Measurements from ENCODE around the gene PHF21B. TPM values are rescaled to one million over a fixed set of nuclear protein-coding genes. Genes with fewer than 3 reads are reported as not detected.
"Not testable (repeated sequence)": the region's sequence is repeated elsewhere in the genome, so short reads cannot be mapped to it uniquely, and the experiment has no call there.

PHF21B gene
- total RNA-seq, 2 experiments from 2014 or later = 0.10 TPM; not detected in 1

DNA sequence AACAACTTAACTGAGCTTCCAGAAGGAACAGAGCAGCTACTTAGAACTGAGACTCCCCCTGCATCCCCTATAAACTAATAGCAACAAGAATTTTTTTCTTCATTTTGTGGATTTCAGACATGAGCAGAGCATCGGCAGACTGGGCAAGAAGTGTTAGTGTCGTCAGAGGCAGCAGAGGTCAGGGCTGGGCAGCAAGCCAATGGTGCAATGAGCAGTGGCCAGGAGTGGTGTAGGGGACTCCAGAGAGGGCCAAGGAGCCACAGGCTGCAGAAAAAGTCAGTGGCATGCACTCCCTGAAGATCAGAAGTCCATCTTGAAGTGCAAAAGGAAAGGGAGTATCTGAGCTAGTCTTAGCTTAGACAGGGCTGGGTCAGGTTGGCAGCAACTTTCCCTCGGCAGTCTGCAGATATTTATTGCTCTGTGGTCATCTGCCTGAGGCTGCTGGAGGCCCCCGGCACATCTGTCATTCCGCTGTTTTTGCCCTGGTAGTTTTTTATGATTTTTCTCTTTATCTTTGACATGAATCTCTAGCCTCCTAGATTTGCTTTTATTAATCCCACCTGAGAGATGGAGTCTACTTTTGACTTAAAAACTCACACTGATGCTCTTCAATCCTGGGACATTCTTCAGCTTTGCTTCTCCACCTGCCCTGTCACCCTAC, 105.2 kb downstream of the PHF21B start:
- not testable (repeated sequence) for H3K27ac Mint-ChIP-seq, DNase-seq, H3K9me3 Mint-ChIP-seq, H3K4me3 Mint-ChIP-seq, H3K36me3 Mint-ChIP-seq, H3K4me1 Mint-ChIP-seq
- peaks cover 12% of the 10 kb centered on the region for H3K27me3 Mint-ChIP-seq

DNA sequence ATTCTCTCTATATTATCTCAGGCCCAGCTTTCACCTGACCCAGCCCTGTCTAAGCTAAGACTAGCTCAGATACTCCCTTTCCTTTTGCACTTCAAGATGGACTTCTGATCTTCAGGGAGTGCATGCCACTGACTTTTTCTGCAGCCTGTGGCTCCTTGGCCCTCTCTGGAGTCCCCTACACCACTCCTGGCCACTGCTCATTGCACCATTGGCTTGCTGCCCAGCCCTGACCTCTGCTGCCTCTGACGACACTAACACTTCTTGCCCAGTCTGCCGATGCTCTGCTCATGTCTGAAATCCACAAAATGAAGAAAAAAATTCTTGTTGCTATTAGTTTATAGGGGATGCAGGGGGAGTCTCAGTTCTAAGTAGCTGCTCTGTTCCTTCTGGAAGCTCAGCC, 106.6 kb downstream of the PHF21B start:
- not testable (repeated sequence) for H3K4me3 Mint-ChIP-seq, H3K4me1 Mint-ChIP-seq, H3K27ac Mint-ChIP-seq, DNase-seq, H3K9me3 Mint-ChIP-seq, H3K36me3 Mint-ChIP-seq, H3K27me3 Mint-ChIP-seq

DNA sequence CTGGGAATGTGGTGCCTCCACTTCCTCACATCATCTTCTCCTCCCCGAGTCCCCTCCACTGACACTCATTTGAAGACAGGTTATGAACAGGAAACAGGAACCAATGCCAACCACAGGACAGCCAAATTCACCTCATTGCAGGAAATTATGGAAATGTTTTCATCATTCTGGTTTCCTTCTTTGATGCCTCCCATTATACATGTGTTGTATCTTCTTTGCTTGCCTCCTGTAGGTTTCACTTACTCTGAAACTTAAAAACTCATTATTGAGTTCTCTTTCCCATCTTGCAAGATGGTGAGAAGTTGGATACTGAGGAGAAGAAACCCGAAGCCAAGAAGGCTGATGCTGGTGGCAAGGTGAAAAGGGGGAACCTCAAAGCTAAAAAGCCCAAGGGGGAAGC, 108.5 kb downstream of the PHF21B start:
- Mint-ChIP-seq H3K4me1 (no peaks in the 10 kb centered on the region), H3K36me3 (no peaks in the 10 kb centered on the region), H3K4me3 (no peak overlapping the region), H3K9me3 (peaks cover 8% of the 10 kb centered on the region), H3K27ac (no peak overlapping the region), H3K27me3 (peaks cover 3% of the 10 kb centered on the region)
- DNase-seq = no peak

DNA sequence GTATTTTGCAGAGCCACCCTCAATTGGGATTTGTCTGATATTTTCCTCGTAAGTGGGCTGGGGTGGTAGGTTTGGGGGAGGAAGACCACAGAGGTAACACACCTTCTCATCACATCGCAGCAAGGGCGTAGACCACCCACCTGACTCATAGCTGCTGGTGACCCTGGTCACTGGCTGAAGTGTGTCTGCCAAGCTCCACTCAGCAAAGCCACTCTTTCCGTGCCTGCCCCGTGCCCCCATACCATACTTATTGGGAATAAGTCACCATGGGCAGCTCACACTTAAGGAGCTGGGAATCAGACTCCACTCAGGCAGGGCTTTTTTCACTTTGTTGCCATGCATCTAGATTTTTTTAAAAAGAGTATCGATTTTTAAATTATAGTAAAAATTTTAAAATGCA, 111.6 kb downstream of the PHF21B start:
- peaks cover 3% of the 10 kb centered on the region for H3K27me3 Mint-ChIP-seq
- H3K36me3 Mint-ChIP-seq = no peaks in the 10 kb centered on the region
- no peak overlapping the region for H3K4me3 Mint-ChIP-seq
- DNase-seq = no peak
- H3K9me3 Mint-ChIP-seq = peaks cover 8% of the 10 kb centered on the region
- H3K27ac Mint-ChIP-seq = no peak overlapping the region
- no peaks in the 10 kb centered on the region for H3K4me1 Mint-ChIP-seq

DNA sequence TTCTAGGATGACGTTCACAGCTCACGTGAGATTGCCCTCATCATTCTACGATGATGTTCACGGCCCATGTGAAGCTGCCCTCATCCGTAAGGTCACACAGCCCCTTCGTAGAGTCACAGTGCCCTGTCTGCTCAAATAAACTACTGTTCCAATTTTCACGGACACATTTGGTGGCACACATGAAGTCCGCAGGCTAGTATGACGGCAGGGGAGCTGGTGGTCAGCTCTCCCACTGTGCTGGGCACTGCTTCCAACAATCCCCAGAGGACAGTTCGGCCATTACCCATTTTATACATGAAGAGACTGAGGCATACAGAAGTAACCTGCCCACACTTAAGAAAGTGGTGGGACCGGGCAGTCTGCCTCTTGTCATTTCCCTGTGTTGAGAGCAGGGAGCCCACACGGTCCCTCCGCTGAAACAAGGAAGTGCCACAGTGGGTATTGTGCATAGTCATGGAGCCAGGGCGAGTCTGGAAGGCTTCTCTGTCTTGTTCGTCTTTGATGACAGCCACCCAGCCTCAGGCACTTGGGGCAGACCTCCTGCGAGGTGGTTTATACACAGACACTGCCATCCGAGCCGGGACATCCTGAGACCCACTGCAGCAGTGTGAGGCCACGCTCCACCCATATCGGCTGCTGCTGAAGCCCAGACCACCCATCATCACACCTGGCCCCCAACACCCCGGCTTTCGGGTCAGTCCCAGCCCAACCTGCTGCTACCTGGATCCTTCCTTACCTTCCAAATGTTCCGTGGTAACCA, 114.3 kb downstream of the PHF21B start:
- Mint-ChIP-seq H3K27me3 (no peaks in the 10 kb centered on the region), H3K9me3 (no peaks in the 10 kb centered on the region), H3K4me3 (no peak overlapping the region), H3K36me3 (no peaks in the 10 kb centered on the region), H3K27ac (no peak overlapping the region), H3K4me1 (no peaks in the 10 kb centered on the region)
- DNase-seq = no peak

DNA sequence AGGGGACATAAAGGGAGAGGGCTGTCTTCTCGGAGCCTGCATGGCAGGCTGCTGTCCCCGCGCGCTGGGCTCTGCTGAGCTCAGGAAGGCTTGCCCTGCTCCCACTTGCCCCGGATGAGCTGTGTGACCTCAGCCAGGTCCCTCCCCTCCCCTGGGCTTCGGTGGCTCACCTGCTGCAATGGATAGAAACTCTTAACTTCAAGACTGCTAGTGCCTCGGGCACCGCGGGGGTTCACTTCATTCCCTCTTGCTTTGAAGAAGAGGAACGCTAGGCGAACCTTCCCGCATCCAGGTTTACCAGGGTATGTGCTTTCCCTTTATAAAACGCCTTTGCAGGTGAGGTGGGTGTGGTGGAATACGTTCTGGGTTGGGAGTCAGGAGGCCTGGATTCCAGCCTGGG, 115.0 kb downstream of the PHF21B start:
- H3K27me3 Mint-ChIP-seq = no peaks in the 10 kb centered on the region
- H3K4me1 Mint-ChIP-seq = no peaks in the 10 kb centered on the region
- no peak overlapping the region for H3K27ac Mint-ChIP-seq
- H3K36me3 Mint-ChIP-seq = no peaks in the 10 kb centered on the region
- no peak overlapping the region for H3K4me3 Mint-ChIP-seq
- no peaks in the 10 kb centered on the region for H3K9me3 Mint-ChIP-seq
- no peak for DNase-seq

DNA sequence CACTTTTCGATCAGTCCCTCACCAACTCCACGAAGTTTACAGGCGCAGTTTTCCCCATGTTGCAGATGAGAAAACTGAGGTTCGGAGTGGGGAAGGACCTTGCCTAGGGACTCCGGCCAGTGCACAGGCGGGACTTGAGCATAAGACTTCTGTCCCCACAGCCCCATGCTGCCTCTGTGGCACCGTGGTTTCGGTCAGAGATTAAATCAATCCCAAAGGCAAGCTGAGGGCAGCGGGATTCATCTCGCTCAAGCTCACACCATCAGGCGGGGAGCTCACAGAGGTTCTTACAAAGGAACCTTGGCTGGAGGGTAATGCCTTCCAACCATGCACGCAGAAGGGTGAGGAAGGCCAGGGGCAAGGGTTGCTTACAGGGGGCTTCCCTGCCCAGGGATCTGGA, 115.5 kb downstream of the PHF21B start:
- H3K9me3 Mint-ChIP-seq = no peaks in the 10 kb centered on the region
- no peak overlapping the region for H3K4me3 Mint-ChIP-seq
- H3K27ac Mint-ChIP-seq = no peak overlapping the region
- no peaks in the 10 kb centered on the region for H3K4me1 Mint-ChIP-seq
- H3K27me3 Mint-ChIP-seq = no peaks in the 10 kb centered on the region
- no peak for DNase-seq
- no peaks in the 10 kb centered on the region for H3K36me3 Mint-ChIP-seq

DNA sequence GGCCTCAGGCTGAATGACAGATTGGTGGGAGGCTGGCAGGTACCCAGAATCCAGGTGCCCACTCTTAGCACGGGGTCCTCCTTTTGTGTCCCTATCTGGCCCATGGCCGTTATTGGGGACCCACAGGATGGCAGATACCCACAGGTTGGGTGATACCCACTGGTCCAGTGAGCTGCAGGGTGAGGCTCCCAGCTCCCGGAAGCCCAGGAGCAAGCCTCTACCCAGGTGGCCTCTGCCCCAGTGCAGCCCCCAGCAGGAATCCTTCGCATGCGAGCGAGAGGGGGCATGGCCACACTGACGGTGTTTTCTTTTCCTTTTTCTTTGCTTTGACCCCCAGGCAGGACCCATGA, 116.1 kb downstream of the PHF21B start:
- no peaks in the 10 kb centered on the region for H3K9me3 Mint-ChIP-seq
- H3K27ac Mint-ChIP-seq = no peak overlapping the region
- H3K4me1 Mint-ChIP-seq = no peaks in the 10 kb centered on the region
- no peaks in the 10 kb centered on the region for H3K27me3 Mint-ChIP-seq
- no peak overlapping the region for H3K4me3 Mint-ChIP-seq
- DNase-seq = no peak
- no peaks in the 10 kb centered on the region for H3K36me3 Mint-ChIP-seq

DNA sequence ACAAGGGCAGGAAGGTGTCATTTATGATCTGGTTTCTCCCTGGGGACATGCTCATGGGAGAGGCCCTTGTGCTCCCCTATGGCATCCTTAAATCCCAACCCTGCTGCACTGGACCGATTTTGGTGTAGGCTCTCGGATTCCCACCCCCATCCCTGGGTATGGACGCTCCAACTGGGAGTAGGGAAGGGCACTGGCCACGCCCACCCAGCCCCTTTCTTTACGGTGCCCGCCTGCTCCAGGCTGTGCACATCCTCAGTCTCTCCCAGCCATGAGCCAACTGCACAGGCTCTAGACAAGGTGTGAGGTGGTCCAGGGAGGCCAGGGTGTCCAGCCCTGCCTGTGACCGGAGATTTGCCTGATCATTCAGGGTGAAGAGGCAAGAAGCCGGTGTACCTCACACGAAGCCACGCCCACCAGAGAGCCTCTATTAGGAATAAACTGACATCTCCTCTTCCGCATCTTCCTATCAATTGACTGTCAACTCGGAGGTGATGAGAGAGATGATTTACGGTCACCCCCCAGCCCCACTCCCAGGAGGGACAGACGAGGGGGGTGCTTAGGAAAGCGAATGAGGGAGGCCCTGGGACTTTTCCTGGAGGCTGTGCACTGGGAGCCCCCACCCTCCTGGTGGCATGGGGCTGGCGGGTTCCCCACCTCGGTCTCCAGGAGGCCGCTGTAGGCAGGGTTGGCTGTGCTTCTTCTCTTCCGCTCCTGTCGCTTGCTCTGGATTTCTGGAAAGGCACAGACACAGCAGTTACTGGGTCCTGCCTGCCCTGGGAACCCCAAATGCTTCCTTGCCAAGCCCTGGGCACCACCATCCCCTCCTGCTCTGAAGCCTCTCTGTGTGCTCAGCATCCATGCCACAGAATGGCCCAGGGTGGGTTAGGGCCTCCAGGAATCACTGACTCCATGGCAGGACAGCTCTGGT, 116.7 kb downstream of the PHF21B start:
- Mint-ChIP-seq H3K27ac (no peak overlapping the region), H3K27me3 (no peaks in the 10 kb centered on the region)

DNA sequence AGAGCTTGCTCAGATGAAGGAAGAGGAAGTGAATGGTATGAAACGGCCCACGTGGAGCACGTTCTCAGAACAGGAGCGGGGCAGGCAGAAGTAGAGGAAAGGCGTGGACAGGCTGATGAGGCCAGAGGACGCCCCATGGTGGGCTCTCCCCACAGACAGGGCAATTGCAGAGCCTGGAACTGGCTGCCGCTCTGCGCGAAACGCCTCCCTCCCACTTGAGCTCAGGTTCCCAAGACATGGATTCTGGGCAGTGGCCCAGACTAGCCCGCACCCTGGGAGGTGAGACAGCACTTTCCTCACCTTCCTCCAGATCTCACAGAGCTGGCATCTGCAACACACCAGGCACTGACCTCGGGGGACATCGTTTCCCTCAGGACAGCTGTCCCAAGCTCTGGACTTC, 117.6 kb downstream of the PHF21B start:
- H3K27me3 Mint-ChIP-seq = no peaks in the 10 kb centered on the region
- H3K36me3 Mint-ChIP-seq = no peaks in the 10 kb centered on the region
- no peaks in the 10 kb centered on the region for H3K4me1 Mint-ChIP-seq
- no peak for DNase-seq
- H3K4me3 Mint-ChIP-seq = no peak overlapping the region
- H3K9me3 Mint-ChIP-seq = no peaks in the 10 kb centered on the region
- H3K27ac Mint-ChIP-seq = no peak overlapping the region

More for the DNA sequence above, 116.7 kb downstream of the PHF21B start:
- H3K4me1 Mint-ChIP-seq = no peaks in the 10 kb centered on the region
- H3K36me3 Mint-ChIP-seq = no peaks in the 10 kb centered on the region
- no peak for DNase-seq
- no peak overlapping the region for H3K4me3 Mint-ChIP-seq
- no peaks in the 10 kb centered on the region for H3K9me3 Mint-ChIP-seq

DNA sequence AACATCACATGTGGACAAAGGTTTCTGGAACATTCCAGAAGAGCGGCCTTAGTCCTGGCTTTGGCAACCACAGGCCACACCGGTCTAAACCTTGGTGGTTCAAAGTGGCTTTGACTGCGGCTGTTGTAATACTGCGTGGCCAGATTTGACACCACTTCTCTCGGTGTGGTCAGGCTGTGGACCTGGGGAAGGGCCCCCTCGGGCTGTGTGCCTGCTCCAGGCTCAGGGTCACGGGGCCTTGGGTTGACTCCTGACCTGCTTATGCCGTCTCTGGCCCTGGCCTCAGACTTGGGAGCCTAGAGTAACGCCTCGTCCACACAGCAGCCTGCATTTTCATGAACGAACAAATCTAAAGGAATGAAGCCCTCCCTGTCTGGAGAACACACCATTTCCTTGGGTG, 118.0 kb downstream of the PHF21B start:
- no peak for DNase-seq
- Mint-ChIP-seq H3K36me3 (no peaks in the 10 kb centered on the region), H3K27ac (no peak overlapping the region), H3K4me1 (no peaks in the 10 kb centered on the region), H3K4me3 (no peak overlapping the region), H3K27me3 (no peaks in the 10 kb centered on the region), H3K9me3 (no peaks in the 10 kb centered on the region)

DNA sequence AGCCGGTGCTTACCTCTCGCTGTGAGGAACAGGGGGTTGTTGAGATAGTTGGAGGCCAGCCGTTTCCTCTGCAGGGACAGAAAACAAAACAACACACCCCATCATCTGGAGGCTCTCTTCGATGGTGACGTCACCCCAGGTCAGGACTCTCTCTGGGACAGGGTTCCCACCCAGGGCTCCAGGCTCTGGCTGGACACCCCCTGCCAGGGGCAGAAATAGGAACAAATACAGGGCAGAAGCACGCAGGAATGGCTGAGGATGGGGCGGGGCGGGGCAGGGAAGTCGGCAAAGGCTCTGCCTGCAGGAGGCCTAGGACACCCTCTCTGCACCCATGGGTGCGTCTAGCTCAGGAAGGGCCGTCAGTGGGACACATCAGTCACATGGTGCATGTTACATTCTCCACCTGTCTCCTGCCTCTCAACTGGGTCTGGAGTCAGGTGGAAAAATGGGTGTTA, 118.5 kb downstream of the PHF21B start:
- no peak overlapping the region for H3K4me3 Mint-ChIP-seq
- no peaks in the 10 kb centered on the region for H3K36me3 Mint-ChIP-seq
- no peaks in the 10 kb centered on the region for H3K4me1 Mint-ChIP-seq
- H3K9me3 Mint-ChIP-seq = no peaks in the 10 kb centered on the region
- H3K27ac Mint-ChIP-seq = no peak overlapping the region
- no peak for DNase-seq
- no peaks in the 10 kb centered on the region for H3K27me3 Mint-ChIP-seq

DNA sequence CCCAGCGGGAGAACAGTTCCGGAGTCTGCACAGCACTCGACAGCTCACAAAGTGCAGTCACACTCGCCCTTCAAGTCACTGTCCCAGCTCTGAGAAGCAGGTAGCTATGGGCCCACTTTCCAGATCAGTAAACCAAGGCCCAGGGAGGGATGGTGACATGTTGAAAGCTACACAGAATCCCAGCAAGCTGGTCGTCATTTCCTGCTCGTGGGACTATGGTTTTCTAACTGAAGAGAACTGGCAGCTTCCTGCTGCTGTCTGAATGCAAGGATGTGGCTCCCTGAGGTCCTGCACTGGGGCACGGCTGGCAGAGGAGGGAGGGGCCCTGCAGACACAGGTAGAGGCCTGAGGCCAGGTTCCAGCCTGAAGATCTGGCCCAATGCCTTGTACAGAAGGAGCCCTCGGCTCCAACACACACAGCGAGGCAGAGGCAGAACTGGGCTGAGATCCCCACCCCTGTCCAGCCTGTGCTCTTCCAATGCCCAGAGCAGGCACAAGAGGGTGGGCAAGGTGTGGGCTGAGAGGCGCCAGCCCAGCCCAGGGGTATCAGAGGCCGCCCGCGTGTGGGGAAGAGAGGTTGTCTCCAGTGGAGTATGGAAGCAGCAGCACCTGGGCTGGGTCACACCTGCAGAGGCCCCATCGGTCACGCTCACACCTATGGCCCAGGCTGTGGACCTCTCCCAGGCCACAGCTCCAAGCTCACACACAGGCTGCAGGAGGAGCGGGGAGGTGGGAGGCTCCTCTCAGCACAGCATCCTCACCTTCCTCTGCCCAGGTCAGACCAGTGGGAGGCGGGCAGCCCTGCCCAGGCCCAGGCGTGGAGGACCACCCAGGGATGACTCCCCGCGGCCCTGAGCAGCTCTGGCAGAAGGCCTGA, 119.2 kb downstream of the PHF21B start:
- H3K4me1 Mint-ChIP-seq = no peaks in the 10 kb centered on the region
- H3K9me3 Mint-ChIP-seq = no peaks in the 10 kb centered on the region
- no peak overlapping the region for H3K27ac Mint-ChIP-seq
- no peak overlapping the region for H3K4me3 Mint-ChIP-seq
- DNase-seq = no peak
- no peaks in the 10 kb centered on the region for H3K36me3 Mint-ChIP-seq
- no peaks in the 10 kb centered on the region for H3K27me3 Mint-ChIP-seq

DNA sequence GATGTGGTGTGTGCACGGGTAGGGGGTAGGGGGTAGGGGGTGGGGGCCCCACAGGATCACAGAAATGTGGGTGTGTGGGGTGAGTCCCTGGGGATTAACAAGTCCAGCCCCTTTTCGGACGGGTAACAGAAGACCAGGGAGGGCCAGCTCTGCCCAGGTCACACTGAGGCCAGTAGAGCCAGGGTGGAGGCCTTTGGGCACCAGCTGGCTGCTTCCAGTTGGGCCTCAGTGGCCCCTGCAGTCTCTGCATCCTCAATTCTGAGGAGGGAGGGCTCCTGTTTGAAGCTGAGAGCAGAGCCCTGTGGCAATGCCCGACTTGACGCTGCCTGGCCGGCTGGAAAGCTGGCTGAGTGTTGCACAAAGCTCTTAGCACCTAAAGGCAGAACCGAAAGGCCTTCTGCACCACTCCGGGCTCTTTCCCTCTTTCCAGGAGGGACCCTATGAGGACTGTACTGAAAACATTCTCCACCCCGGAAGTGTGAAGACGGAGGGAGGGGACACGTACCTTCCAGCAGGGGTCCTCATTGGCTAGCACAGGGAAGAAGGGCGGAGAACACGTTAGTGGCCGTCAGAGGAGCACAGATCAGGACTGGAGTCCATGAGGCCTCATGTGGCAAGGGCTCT, 120.4 kb downstream of the PHF21B start:
- Mint-ChIP-seq H3K4me1 (no peaks in the 10 kb centered on the region), H3K27ac (no peak overlapping the region), H3K27me3 (no peaks in the 10 kb centered on the region), H3K36me3 (no peaks in the 10 kb centered on the region), H3K9me3 (no peaks in the 10 kb centered on the region), H3K4me3 (no peak overlapping the region)
- no peak for DNase-seq
